Caco-2 (cell line): Measurements from ENCODE around the gene AKR1C1. TPM values are rescaled to one million over a fixed set of nuclear protein-coding genes. Genes with fewer than 3 reads are reported as not detected.
A peak's percentile ranks its signal among the peaks of the same experiment; 100 is the strongest.
"Not testable (repeated sequence)": the region's sequence is repeated elsewhere in the genome, so short reads cannot be mapped to it uniquely, and the experiment has no call there.

ENCODE experiments used
- BruUV-seq: library from RNA; stranded (reverse); fragments of 400-500 nt; replicated peaks from 2 replicates; lab custom pipeline; 2021; lab: Mats Ljungman, UMichigan
- CTCF ChIA-PET: fragments of 300-600 bp; sonication (Branson Sonifier 250); formaldehyde crosslinking; loops from one replicate; lab custom pipeline; 2022; ENCODE audit warnings: antibody characterized with exemption; lab: Charles Lee
- POLR2A ChIA-PET: fragments of 300-600 bp; sonication (Branson Sonifier 250); formaldehyde crosslinking; loops from one replicate; lab custom pipeline; 2022; ENCODE audit warnings: antibody characterized with exemption; lab: Charles Lee
- DNase-seq, 2 experiments: peaks; one replicate each; pipeline versions ENCODE4 v3.0.0 to v3.0.0-alpha.2; 2020 to 2022
- H3K27me3 ChIP-seq: replicated peaks from 2 replicates; pipeline ENCODE4 v1.6.0; 2011; ENCODE audit warnings: low read length; ENCODE audit not compliant: control insufficient read depth, insufficient read depth
- H3K36me3 ChIP-seq: 2 replicates; pipeline ENCODE4 v1.5.1; 2011; ENCODE audit warnings: low read length; ENCODE audit not compliant: control insufficient read depth, insufficient read depth
- H3K4me1 ChIP-seq: fragments of 250-450 bp; sonication (Bioruptor Pico); 2 replicates; pipeline ENCODE4 v1.5.1; 2020; ENCODE audit warnings: mild to moderate bottlenecking
- H3K4me3 ChIP-seq: 2 replicates; pipeline ENCODE4 v1.5.1; 2011; ENCODE audit warnings: low read depth, mild to moderate bottlenecking, control low read depth, low read length
- H3K9me3 ChIP-seq: fragments of 250-450 bp; sonication (Bioruptor Pico); 2 replicates; pipeline ENCODE4 v1.5.1; 2020; ENCODE audit warnings: mild to moderate bottlenecking, moderate library complexity
- H3K27ac Mint-ChIP-seq: one replicate; pipeline ENCODE4 v1.8.0; 2022; ENCODE audit warnings: mixed read lengths; ENCODE audit not compliant: unreplicated experiment
- H3K27me3 Mint-ChIP-seq: one replicate; pipeline ENCODE4 v1.8.0; 2022; ENCODE audit warnings: mixed read lengths; ENCODE audit not compliant: insufficient read depth, unreplicated experiment
- H3K36me3 Mint-ChIP-seq: one replicate; pipeline ENCODE4 v1.8.0; 2022; ENCODE audit warnings: mild to moderate bottlenecking, mixed read lengths; ENCODE audit not compliant: insufficient read depth, unreplicated experiment
- H3K4me1 Mint-ChIP-seq: one replicate; pipeline ENCODE4 v1.8.0; 2022; ENCODE audit warnings: low read depth, mixed read lengths; ENCODE audit not compliant: unreplicated experiment
- H3K4me3 Mint-ChIP-seq: one replicate; pipeline ENCODE4 v1.8.0; 2022; ENCODE audit warnings: mild to moderate bottlenecking, moderate library complexity, mixed read lengths; ENCODE audit not compliant: unreplicated experiment
- H3K9me3 Mint-ChIP-seq: one replicate; pipeline ENCODE4 v1.8.0; 2022; ENCODE audit warnings: mixed read lengths; ENCODE audit not compliant: unreplicated experiment
- intact Hi-C: fragments of 100-400 bp; cut with micrococcal nuclease; formaldehyde crosslinking; loops from one replicate; pipeline ENCODE4 v1.10.0; 2022; ENCODE audit not compliant: unreplicated experiment
- total RNA-seq: library from RNA; stranded (reverse); gene quantifications from 2 replicates; pipeline ENCODE4 v1.2.3, GENCODE V29; 2022
- TF ChIP-seq, protein P1 (sequence below), 2 experiments: fragments of 200-600 bp in 1 of 2; IDR thresholded peaks; 1 replicate in 1 of 2; 2 replicates in 1 of 2; pipeline versions ENCODE4 v1.5.1 to v1.8.0; 2011 to 2022; ENCODE audit warnings: antibody characterized with exemption in 1 of 2, control low read depth in 1 of 2, inconsistent platforms in 1 of 2, low read depth in 1 of 2, low read length in 1 of 2, mild to moderate bottlenecking in 1 of 2, moderate library complexity in 1 of 2; ENCODE audit not compliant: insufficient read depth in 1 of 2, severe bottlenecking in 1 of 2, unreplicated experiment in 1 of 2

Gene AKR1C1
- total RNA-seq, 1 experiment from 2014 or later = 27.1 TPM

DNA sequence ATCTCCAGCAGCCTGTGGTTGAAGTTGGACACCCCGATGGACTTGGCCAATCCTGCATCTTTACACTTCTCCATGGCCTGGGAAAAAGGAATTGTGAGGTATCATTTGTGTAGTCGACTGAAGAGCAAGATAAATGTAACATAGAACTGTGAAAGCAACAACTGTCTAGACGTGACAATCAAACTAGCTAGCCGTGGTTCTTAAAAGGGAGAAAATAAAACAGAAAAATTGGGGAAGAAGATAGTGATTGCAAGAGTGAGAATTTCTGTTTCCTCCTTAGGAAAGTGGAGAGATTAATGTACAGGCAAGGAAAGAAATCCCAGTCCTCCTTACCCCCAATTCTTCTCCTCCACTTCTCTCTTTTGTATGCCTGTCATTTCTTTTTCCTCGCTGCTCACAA is 35.5 kb downstream of the AKR1C1 start:
- Histone ChIP-seq H3K9me3 (no peaks in the 10 kb centered on the region), H3K27me3 (no peaks in the 10 kb centered on the region), H3K36me3 (no peaks in the 10 kb centered on the region), H3K4me1 (0 out of 2 replicates have a peak, but pooled peaks cover 7% of the 10 kb centered on the region), H3K4me3 (no peak overlapping the region)
- POLR2A ChIA-PET = no interaction called here
- CTCF ChIA-PET = no interaction called here
- TF ChIP-seq, protein P1, sequence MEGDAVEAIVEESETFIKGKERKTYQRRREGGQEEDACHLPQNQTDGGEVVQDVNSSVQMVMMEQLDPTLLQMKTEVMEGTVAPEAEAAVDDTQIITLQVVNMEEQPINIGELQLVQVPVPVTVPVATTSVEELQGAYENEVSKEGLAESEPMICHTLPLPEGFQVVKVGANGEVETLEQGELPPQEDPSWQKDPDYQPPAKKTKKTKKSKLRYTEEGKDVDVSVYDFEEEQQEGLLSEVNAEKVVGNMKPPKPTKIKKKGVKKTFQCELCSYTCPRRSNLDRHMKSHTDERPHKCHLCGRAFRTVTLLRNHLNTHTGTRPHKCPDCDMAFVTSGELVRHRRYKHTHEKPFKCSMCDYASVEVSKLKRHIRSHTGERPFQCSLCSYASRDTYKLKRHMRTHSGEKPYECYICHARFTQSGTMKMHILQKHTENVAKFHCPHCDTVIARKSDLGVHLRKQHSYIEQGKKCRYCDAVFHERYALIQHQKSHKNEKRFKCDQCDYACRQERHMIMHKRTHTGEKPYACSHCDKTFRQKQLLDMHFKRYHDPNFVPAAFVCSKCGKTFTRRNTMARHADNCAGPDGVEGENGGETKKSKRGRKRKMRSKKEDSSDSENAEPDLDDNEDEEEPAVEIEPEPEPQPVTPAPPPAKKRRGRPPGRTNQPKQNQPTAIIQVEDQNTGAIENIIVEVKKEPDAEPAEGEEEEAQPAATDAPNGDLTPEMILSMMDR (IDR thresholded peaks at IDR 0.05; ENCODE audit: insufficient read depth in 1 of 2, low read depth in 1 of 2, low read length in 1 of 2, severe bottlenecking in 1 of 2, unreplicated experiment in 1 of 2) = no peak
- Mint-ChIP-seq H3K4me3 (no peak overlapping the region), H3K4me1 (no peaks in the 10 kb centered on the region), H3K36me3 (no peaks in the 10 kb centered on the region), H3K27ac (no peak overlapping the region), H3K27me3 (no peaks in the 10 kb centered on the region), H3K9me3 (no peaks in the 10 kb centered on the region)
- BruUV-seq = no TSS peak
- intact Hi-C loops = no loop called here
- DNase-seq = no peak

DNA sequence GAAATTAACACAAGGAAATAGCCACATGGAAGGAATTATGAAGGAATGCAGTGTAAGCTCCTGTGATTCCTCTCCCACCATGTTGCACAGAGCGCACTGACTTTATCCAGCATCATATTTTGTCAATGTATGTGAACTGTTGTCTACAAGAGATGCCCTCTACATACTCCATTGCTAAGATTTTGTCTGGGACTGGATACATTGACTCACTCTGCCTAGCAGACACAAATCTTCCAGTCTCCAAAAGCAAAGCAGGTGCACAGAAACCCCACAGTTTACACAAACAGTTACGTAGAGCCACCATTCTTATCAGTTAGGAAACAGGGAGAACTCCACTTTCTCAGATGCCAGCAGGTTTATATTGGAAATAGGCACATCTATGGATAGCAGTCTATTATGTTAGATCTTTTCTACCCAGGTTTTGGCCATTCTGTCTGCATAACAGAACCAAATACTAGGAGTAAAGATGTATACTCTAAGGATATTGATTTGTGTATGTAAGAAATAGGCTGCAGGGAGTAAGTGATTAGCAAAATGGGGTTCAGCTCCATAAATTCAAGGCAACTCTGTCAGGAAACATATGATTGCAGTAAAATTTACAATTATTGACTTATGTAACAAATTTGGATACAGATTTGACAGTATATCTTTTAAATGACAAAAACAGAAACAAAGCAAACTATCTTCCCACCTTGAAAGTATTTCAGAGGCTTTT is 39.0 kb downstream of the AKR1C1 start:
- H3K4me1 Mint-ChIP-seq = no peaks in the 10 kb centered on the region
- no peaks in the 10 kb centered on the region for H3K36me3 ChIP-seq
- no peaks in the 10 kb centered on the region for H3K27me3 Mint-ChIP-seq
- no peaks in the 10 kb centered on the region for H3K36me3 Mint-ChIP-seq
- H3K4me3 Mint-ChIP-seq = peak overlapping the region; percentile 19
- CTCF ChIA-PET = interaction anchor here (1.4 kb wide), 1 partner anchor 152 kb away, joined by 3 read pairs; no protein-coding TSS in a partner anchor
- no peaks in the 10 kb centered on the region for H3K9me3 ChIP-seq
- H3K4me3 ChIP-seq = no peak overlapping the region
- no TSS peak for BruUV-seq
- intact Hi-C loops = no loop called here
- H3K27me3 ChIP-seq = no peaks in the 10 kb centered on the region
- no peak overlapping the region for H3K27ac Mint-ChIP-seq
- DNase-seq = no peak
- H3K9me3 Mint-ChIP-seq = no peaks in the 10 kb centered on the region
- TF ChIP-seq, protein P1 (IDR thresholded peaks at IDR 0.05; ENCODE audit: insufficient read depth in 1 of 2, low read depth in 1 of 2, low read length in 1 of 2, severe bottlenecking in 1 of 2, unreplicated experiment in 1 of 2) = no peak
- H3K4me1 ChIP-seq = 0 out of 2 replicates have a peak, but pooled peaks cover 7% of the 10 kb centered on the region
- POLR2A ChIA-PET = no interaction called here

DNA sequence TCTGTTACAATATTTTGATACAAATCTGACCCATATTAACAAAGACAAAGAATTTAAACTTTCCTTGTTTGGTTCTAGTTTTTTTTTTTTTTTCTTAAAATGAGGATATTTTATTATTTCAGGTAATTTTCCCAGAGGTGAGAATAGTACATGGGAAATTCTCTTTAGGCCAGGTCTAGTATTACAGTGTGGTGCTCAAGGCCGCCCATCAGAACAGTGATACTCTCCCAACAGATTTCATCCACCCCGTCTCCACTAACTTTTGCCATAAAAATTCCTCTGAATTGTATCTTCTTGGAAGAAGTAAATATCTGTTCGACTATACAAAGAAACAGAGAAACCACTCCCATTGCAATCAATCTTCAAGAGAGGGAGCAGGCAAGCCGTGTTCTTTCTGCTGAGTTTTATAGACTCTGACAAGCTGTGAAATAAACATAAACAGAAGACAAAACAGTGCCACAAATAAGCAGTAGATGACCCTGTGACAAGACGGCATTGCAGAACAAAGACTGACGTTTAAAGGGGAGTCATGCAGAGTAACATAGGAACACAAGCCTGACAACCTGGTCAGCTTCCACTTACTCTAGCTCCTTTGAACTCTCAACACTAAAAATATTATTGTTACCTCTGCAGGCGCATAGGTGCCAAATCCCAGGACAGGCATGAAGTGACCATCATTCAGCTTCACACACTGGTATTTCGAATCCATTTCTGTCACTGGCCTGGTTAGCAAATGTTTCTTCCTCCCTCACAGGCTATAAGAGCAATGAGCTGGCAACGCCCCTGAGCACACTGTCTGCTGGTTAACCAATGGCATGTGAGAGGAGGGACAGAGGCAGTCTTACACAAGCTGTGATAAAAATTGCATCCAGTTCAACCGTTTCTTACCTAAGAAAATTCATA is 40.2 kb downstream of the AKR1C1 start, which contains the start of gene AKR1C2:
TSS of gene AKR1C2 (minus strand) at position 731 of the 903 bp plus-strand sequence. CDS start at position 709, 22 bp downstream.
- peak within 1 kb of the TSS; percentile 69 for H3K4me3 Mint-ChIP-seq
- POLR2A ChIA-PET, DNase-seq, H3K9me3 Mint-ChIP-seq, H3K27me3 ChIP-seq, H3K27ac Mint-ChIP-seq, H3K36me3 ChIP-seq, H3K4me1 ChIP-seq, H3K4me1 Mint-ChIP-seq, H3K9me3 ChIP-seq, H3K36me3 Mint-ChIP-seq, H3K27me3 Mint-ChIP-seq, intact Hi-C loops, CTCF ChIA-PET: not testable (repeated sequence)
- peak within 1 kb of the TSS; percentile 25 for H3K4me3 ChIP-seq
- BruUV-seq = TSS peak; percentile 77

DNA sequence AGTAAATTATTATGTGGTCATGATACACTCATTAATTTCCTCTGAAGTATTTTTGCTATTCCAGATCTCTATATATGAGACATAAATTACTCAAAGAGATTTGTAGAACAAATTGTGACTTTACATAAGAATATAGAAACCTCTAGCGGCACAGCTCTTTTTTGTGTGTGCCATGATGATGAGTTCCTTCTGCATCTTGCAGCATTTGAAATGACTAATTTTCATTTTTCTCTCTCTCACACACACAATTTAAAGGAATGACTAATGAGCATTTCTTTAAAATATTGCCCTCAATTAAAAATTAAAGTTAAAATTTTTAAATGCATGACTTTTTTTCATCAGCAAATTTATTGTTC is 40.8 kb downstream of the AKR1C1 start:
- BruUV-seq, POLR2A ChIA-PET, DNase-seq, H3K36me3 ChIP-seq, H3K9me3 Mint-ChIP-seq, intact Hi-C loops, H3K27me3 ChIP-seq, H3K4me3 ChIP-seq, CTCF ChIA-PET, H3K27ac Mint-ChIP-seq, H3K4me3 Mint-ChIP-seq, H3K9me3 ChIP-seq, H3K27me3 Mint-ChIP-seq, H3K4me1 ChIP-seq, H3K36me3 Mint-ChIP-seq, H3K4me1 Mint-ChIP-seq: not testable (repeated sequence)

DNA sequence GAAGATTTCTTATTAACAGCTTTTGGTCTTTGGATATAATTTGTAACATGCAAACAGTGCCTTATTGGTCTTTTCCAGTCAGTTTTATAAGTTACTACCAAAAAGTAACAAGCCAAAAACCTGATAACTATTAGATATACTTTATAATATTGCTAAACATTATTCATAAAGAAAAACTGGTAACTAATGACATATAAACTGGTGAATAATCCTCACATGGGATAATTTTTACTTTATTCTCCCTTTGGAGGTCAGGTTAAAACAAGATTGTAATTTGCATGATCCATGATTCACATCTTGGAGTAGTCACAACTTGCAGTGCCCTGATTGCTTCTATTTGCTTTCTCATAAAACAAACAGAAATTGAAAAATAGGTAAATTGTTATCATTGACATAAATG is 41.3 kb downstream of the AKR1C1 start:
- H3K27ac Mint-ChIP-seq, DNase-seq, H3K4me3 Mint-ChIP-seq, CTCF ChIA-PET, H3K36me3 Mint-ChIP-seq, POLR2A ChIA-PET, H3K36me3 ChIP-seq, H3K27me3 ChIP-seq, H3K9me3 ChIP-seq, BruUV-seq, H3K4me3 ChIP-seq, H3K4me1 Mint-ChIP-seq, intact Hi-C loops, H3K9me3 Mint-ChIP-seq, H3K27me3 Mint-ChIP-seq: not testable (repeated sequence)
- peaks cover 11% of the 10 kb centered on the region; the same call in 1 of the 2 replicates for H3K4me1 ChIP-seq
